Measurements from ENCODE around the gene PLEKHA4. TPM values are rescaled to one million over a fixed set of nuclear protein-coding genes. Genes with fewer than 3 reads are reported as not detected.
"Not testable (repeated sequence)": the region's sequence is repeated elsewhere in the genome, so short reads cannot be mapped to it uniquely, and the experiment has no call there.

Gene PLEKHA4
- total RNA-seq, 1 donor from 2014 or later, result 9.4 TPM

GRCh38 chr19:48852292-48852691 is 16.1 kb downstream of the PLEKHA4 start:
- no peaks in the 10 kb centered on the region for H3K36me3 Mint-ChIP-seq (ENCODE audit: unreplicated experiment)
- DNase-seq, result no peak
- H3K27ac Mint-ChIP-seq (ENCODE audit: unreplicated experiment), result no peak overlapping the region
- peaks cover 7% of the 10 kb centered on the region for H3K27me3 Mint-ChIP-seq (ENCODE audit: unreplicated experiment)
- peaks cover 5% of the 10 kb centered on the region for H3K4me1 Mint-ChIP-seq (ENCODE audit: low read depth, unreplicated experiment)
- peaks cover 4% of the 10 kb centered on the region for H3K9me3 Mint-ChIP-seq (ENCODE audit: unreplicated experiment)
- no peak for TF ChIP-seq CTCF (IDR thresholded peaks at IDR 0.05; ENCODE audit: partially characterized antibody, unreplicated experiment)
- no peak overlapping the region for H3K4me3 Mint-ChIP-seq (ENCODE audit: unreplicated experiment)

GRCh38 chr19:48846659-48847058 is 21.8 kb downstream of the PLEKHA4 start:
- H3K27ac Mint-ChIP-seq (ENCODE audit: unreplicated experiment); H3K36me3 Mint-ChIP-seq (ENCODE audit: unreplicated experiment); H3K27me3 Mint-ChIP-seq (ENCODE audit: unreplicated experiment); DNase-seq; H3K9me3 Mint-ChIP-seq (ENCODE audit: unreplicated experiment); H3K4me3 Mint-ChIP-seq (ENCODE audit: unreplicated experiment); H3K4me1 Mint-ChIP-seq (ENCODE audit: low read depth, unreplicated experiment): not testable (repeated sequence)

- Mint-ChIP-seq H3K27ac (ENCODE audit: unreplicated experiment) (no peak overlapping the region), H3K9me3 (ENCODE audit: unreplicated experiment) (peaks cover 7% of the 10 kb centered on the region), H3K27me3 (ENCODE audit: unreplicated experiment) (peaks cover 6% of the 10 kb centered on the region), H3K4me3 (ENCODE audit: unreplicated experiment) (no peak overlapping the region), H3K36me3 (ENCODE audit: unreplicated experiment) (no peaks in the 10 kb centered on the region), H3K4me1 (ENCODE audit: low read depth, unreplicated experiment) (peaks cover 4% of the 10 kb centered on the region)
- TF ChIP-seq CTCF (IDR thresholded peaks at IDR 0.05; ENCODE audit: partially characterized antibody, unreplicated experiment), result no peak
- no peak for DNase-seq
Measured at GRCh38 chr19:48845384-48845783, 23.0 kb downstream of the PLEKHA4 start.

GRCh38 chr19:48844472-48844871 is 23.9 kb downstream of the PLEKHA4 start:
- peaks cover 6% of the 10 kb centered on the region for H3K9me3 Mint-ChIP-seq (ENCODE audit: unreplicated experiment)
- TF ChIP-seq CTCF (IDR thresholded peaks at IDR 0.05; ENCODE audit: partially characterized antibody, unreplicated experiment), result no peak
- H3K4me1 Mint-ChIP-seq (ENCODE audit: low read depth, unreplicated experiment), result peaks cover 4% of the 10 kb centered on the region
- H3K4me3 Mint-ChIP-seq (ENCODE audit: unreplicated experiment), result no peak overlapping the region
- H3K27me3 Mint-ChIP-seq (ENCODE audit: unreplicated experiment), result peaks cover 6% of the 10 kb centered on the region
- DNase-seq, result no peak
- no peaks in the 10 kb centered on the region for H3K36me3 Mint-ChIP-seq (ENCODE audit: unreplicated experiment)
- no peak overlapping the region for H3K27ac Mint-ChIP-seq (ENCODE audit: unreplicated experiment)

GRCh38 chr19:48842789-48843162 is 25.6 kb downstream of the PLEKHA4 start:
- Mint-ChIP-seq H3K36me3 (ENCODE audit: unreplicated experiment) (no peaks in the 10 kb centered on the region), H3K27me3 (ENCODE audit: unreplicated experiment) (peaks cover 3% of the 10 kb centered on the region), H3K27ac (ENCODE audit: unreplicated experiment) (peak overlapping the region; percentile 78), H3K4me3 (ENCODE audit: unreplicated experiment) (peak overlapping the region; percentile 44), H3K9me3 (ENCODE audit: unreplicated experiment) (peaks cover 5% of the 10 kb centered on the region), H3K4me1 (ENCODE audit: low read depth, unreplicated experiment) (peaks cover 4% of the 10 kb centered on the region)
- peak; percentile 52 for DNase-seq
- TF ChIP-seq CTCF (IDR thresholded peaks at IDR 0.05; ENCODE audit: partially characterized antibody, unreplicated experiment), result peak; percentile 81

GRCh38 chr19:48841571-48841970 is 26.8 kb downstream of the PLEKHA4 start:
- Mint-ChIP-seq H3K4me3 (ENCODE audit: unreplicated experiment) (no peak overlapping the region), H3K27ac (ENCODE audit: unreplicated experiment) (no peak overlapping the region)
- no peak for TF ChIP-seq CTCF (IDR thresholded peaks at IDR 0.05; ENCODE audit: partially characterized antibody, unreplicated experiment)

More at GRCh38 chr19:48841571-48841970, 26.8 kb downstream of the PLEKHA4 start:
- no peak for DNase-seq
- H3K36me3 Mint-ChIP-seq (ENCODE audit: unreplicated experiment), result no peaks in the 10 kb centered on the region
- peaks cover 3% of the 10 kb centered on the region for H3K27me3 Mint-ChIP-seq (ENCODE audit: unreplicated experiment)
- peaks cover 5% of the 10 kb centered on the region for H3K9me3 Mint-ChIP-seq (ENCODE audit: unreplicated experiment)
- peaks cover 4% of the 10 kb centered on the region for H3K4me1 Mint-ChIP-seq (ENCODE audit: low read depth, unreplicated experiment)

Data from glutamatergic neuron (in vitro differentiated cells).